GM19238 (cell line): ENCODE results near the gene OSM.

Experiments used
- DNase-seq: peaks from one replicate; pipeline ENCODE4 v3.0.0; 2011; ENCODE audit warnings: low spot score; ENCODE audit not compliant: insufficient read length

Gene OSM

DNA sequence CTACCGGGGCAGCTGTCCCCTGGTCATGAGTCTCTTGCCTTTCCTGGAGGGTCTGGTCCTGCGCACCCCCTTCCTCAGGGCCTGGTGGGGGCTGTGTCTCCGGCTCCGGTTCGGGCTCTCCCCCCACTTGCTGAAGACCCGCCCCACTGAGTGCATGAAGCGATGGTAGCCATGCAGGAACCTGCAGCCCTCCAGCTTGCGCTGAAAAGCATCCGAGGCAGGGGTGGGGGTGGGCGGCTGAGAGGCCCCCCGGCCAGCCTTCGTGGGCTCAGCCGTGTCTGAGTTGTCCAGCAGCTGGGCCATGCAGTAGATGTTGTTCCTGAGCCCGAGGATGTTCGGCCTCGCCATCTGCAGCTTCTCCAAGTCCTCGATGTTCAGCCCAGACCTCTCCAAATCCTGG is 2.8 kb downstream of the OSM start:
- DNase-seq = no peak

DNA sequence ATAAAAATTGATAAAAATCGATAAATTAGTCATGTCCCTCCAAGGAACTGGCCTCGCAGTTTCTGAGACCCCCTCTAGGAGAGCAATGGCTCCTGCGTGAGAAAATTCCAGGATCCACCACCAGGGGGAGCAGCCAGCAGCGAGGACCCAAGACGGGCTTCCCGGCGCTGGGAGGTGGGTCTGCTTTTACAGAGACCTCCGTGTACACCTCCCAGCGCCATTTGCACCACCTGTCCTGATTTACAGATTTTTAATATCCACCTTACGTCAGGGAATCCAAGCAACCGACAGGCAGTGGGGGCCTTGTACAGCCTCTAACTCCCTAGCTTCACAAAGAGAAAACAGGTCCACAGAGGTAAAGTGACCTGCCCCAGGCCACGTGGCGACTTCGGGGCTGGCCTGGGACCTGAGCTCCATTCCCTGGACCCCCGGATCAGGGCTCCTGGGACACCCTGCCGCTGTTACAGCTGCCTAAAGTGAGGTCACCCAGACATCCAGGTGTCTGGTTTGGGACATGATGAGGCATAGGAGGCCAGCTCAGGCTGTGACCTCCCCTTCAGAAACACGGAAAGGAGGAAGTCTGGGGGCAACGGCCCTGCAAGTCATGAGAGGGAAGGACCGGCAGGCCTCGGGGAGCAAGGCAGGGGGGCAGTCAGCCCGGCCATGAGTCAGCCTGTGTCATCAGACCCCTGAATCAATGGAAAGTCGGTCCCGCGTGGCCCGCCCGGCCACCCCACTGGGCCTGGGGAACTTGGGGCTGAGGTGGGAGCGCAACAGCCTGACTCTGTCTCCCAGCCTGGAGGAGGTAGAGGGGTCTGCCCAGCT is 3.5 kb downstream of the OSM start:
- peak; percentile 69 for DNase-seq

GRCh38 chr22:30262112-30262511 is 4.5 kb downstream of the OSM start:
- DNase-seq = no peak

- DNase-seq = no peak
Observed at GRCh38 chr22:30261134-30261533, 5.5 kb downstream of the OSM start.

DNA sequence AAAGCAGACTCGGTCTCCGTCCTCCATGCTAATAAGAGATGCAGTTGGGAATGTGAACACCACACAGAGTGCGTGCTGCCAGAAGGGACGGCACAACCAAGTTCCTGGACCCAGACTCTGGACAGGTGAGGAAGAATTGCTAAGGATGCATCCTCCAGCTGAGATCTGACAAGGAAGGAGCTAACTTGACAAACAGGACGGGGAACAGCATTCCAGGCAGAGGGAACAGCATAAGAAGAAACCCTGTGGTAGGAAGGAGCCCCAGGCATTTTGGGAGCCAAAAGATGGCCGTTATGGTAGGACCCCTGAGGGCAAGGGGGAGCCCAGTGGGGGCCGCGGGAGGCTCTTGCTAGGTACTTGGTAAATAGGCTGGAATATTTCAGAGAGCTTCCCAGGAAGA is 6.0 kb downstream of the OSM start:
- DNase-seq = no peak

GRCh38 chr22:30260276-30260675 is 6.4 kb downstream of the OSM start:
- no peak for DNase-seq

GRCh38 chr22:30254314-30254713 is 12.3 kb downstream of the OSM start:
- DNase-seq = no peak

DNA sequence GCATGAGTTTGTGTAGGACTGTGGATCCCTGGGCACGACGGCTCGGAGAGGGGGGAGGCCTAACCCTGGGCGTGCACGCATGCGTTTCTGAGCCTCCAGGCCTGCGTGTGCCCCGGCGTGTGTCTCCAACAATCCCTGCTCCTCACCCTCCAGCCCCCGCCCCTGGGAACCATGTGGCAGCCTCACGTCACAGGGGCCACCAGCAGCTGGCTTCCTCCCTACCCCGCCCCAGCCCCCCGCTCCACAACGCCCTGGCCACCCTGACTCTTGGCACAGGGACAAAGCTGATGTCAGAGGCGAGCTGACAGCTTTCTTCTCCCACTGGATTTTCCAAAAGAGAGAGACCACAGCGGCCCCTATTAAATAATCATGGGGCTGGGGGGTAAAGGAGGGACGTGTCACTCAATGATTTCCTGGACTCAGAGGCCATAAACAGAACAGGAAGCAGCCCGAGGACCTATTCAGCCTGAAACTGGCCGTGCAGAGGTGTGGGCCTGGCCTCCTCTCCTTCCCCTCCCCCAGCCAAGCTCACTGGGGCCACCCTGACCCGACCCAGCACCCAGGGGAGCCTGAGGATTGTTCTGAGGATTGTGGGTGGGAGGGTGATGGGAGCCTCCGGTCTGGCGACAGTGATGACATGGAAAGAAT is 13.3 kb downstream of the OSM start:
- no peak for DNase-seq

DNA sequence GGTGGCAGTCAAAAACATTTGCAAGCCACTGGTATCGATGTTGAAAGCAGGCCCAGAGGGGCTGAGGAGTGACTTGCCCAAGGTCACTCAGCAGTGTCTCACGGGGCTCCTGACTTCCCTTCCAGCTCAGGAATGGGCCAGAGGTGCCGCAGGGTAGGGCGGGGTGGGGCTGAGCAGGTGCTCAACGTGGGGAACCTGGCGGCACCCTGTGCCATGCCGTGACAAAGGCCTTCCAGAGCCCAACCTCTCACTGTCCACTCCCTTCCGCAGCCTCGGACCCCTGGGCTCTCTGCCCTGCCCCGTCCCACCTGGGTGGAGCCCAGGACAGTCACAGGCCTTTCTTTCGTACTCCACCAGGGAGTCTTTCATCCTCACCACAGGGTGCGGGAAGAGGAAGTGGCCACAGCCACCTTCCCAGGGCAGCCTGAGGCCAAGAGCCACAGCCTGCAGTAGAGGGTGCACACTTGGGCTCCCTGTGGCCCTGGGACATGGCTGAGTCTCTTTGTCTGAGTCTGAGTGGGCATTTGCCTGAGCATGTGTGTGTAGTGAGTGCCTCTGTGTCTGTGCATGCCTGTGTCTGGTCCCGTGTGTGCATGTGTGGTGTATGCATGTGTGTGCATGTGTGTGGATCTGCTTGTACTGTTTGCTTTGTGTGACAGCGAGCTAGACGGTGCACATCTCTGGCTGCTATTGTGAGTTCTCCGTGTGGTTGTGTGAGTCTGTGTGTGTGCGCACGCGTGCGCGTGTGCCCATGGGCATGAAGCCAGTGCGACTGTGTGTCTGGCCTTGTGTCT is 14.0 kb downstream of the OSM start:
- DNase-seq = no peak

- no peak for DNase-seq
Observed at GRCh38 chr22:30251711-30252110, 14.9 kb downstream of the OSM start.

GRCh38 chr22:30250661-30251267 is 15.9 kb downstream of the OSM start:
- DNase-seq = no peak

GRCh38 chr22:30250039-30250565 is 16.5 kb downstream of the OSM start:
- no peak for DNase-seq

DNA sequence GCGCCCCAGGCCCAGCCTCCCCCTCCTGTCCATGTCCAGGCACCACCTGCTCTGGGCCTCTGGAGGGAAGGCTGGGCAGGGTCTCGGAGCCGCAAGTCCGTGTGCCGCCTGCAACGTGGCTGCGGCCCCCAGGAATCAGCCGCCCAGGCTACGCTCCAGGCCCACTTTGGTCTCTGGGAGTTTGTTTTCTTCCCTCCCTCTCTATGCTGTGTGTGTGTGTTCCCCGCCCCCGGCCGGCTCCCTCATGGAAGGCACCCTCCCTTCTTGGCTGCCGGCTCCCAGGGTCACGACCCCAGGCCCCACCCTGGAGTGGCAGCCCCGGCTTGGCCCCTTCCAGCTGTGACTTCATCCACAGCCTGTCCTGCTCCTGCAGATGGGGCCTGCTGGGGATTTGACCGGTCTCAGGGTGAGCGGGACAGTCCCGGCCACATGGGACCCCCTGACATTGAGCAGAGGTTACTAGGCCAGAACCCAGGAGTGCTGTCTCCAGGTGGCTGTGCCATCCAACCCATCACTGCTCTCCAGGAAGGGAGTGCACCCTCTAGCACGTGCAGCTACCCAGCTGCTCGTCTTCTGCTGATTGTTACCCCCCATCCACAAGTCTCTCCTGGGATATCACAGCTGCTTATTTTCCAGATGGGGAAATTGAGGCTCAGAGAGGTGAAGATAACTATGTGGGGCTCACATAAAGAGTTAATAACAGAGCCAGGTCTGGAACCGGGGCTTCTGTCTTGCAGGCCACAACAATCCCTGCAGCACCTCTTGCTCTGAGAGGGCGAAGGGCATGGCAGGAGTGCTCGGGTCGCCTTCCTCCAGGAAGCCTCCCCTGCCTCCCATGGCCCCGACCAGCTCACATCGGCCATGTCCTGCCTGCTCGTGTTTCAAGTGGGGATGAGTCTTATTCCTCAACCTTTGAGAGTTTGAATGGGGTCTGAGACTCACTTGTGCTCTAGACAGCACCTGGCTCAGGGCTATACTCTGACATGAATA is 17.3 kb downstream of the OSM start:
- DNase-seq = no peak

- no peak for DNase-seq
Observed at GRCh38 chr22:30248484-30248883, 18.2 kb downstream of the OSM start.

DNA sequence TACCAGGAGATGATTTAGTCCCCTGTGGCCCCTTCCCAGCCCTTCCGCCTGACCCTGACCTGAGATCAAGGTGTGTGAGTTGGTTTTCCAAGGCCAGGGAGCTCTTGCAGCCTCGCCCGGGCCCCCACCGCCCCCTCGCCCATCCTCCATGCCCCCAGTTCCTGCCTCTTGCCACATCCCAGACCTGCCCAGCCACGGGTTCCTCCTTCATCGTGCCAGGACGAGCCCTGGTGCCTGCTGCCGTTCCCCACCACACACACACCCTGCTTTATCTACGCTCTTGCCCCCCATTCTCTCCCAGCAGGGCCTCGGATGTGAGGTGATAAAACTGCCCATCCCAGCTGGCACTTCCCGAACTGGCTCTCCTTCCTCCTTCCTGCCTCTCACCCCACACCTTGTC is 18.7 kb downstream of the OSM start:
- DNase-seq = no peak

- DNase-seq = no peak
Observed at GRCh38 chr22:30247561-30247960, 19.1 kb downstream of the OSM start.

GRCh38 chr22:30246814-30247376 is 19.8 kb downstream of the OSM start:
- no peak for DNase-seq

DNA sequence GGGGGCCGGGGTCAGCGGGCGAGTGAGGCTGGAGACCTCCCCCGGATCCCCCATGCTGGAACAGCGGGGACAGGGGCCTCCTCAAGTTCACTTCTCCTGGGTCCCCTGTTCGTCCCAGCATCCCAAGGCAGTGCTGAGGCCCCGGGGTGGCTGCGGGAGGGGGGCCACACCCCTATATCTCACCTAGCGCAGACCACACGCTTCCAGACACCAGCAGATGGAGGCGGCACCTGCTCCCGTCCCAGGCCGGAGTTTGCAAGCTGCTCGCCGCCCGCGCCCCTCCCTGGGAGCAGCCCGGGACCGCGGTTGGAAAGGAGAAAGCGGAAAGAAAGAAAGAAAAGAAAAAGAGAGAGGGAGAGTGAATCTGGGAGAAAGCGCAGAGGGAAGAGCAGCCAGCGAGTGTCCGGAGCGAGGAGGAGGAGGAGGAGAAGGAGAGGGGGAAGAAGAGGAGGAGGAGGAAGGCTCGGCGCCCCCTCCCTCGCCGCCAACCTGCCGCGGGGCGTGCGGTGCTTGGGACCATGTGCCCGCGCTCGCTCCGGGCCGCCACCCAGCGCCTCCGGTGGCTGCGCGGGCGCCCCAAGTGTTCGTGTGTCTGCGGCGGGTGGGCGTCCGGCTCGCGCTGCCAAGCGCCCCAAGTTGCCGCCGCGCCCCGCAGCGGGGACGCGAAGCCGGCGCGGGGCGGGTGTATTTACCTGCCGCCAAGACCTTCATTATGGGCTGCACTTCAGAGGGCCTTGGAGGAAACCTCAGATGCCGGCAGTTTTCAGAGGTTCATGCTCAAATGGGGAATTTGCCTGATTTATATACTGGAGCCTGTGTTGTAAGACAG is 20.5 kb downstream of the OSM start, which contains the start of gene LIF:
TSS of gene LIF (minus strand) at position 775 of the 829 bp plus-strand sequence. CDS start at position 711, 64 bp downstream.
- DNase-seq = no peak
